GM19397 (cell line): ENCODE data around the gene PRKAG2.
A peak's percentile ranks its signal among the peaks of the same experiment; 100 is the strongest.
"Not testable (repeated sequence)": the region's sequence is repeated elsewhere in the genome, so short reads cannot be mapped to it uniquely, and the experiment has no call there.

ENCODE experiments used
- ATAC-seq: cut with Tn5 transposase; IDR thresholded peaks from one replicate; pipeline ENCODE4 v1.9.1; 2021; ENCODE audit warnings: mild to moderate bottlenecking, moderate library complexity; ENCODE audit not compliant: unreplicated experiment

Gene PRKAG2

GRCh38 chr7:151540146-151540545 lies 336.8 kb downstream of the PRKAG2 start:
- ATAC-seq = no peak

GRCh38 chr7:151539088-151539671 lies 337.7 kb downstream of the PRKAG2 start:
- peak; percentile 80 for ATAC-seq

- ATAC-seq = no peak
Measured at GRCh38 chr7:151537818-151538561, 338.9 kb downstream of the PRKAG2 start.

- not testable (repeated sequence) for ATAC-seq
Measured at GRCh38 chr7:151536178-151536577, 340.7 kb downstream of the PRKAG2 start.

GRCh38 chr7:151529842-151530241 lies 347.1 kb downstream of the PRKAG2 start:
- ATAC-seq = no peak

GRCh38 chr7:151524845-151525244 lies 352.1 kb downstream of the PRKAG2 start:
- ATAC-seq = no peak

GRCh38 chr7:151524331-151524730 lies 352.6 kb downstream of the PRKAG2 start:
- no peak for ATAC-seq

GRCh38 chr7:151520419-151521261 lies 356.3 kb downstream of the PRKAG2 start:
- peak; percentile 0 for ATAC-seq

- peak; percentile 71 for ATAC-seq
Measured at GRCh38 chr7:151519765-151520418, 357.0 kb downstream of the PRKAG2 start, which contains the start of gene RHEB. Gene RHEB (minus strand): TSS chr7:151519895. CDS start chr7:151519511, 384 bp downstream.

- ATAC-seq = peak; percentile 54
Measured at GRCh38 chr7:151518947-151519764, 357.8 kb downstream of the PRKAG2 start.

- ATAC-seq = no peak
Measured at GRCh38 chr7:151518105-151518946, 358.6 kb downstream of the PRKAG2 start.

GRCh38 chr7:151517601-151518104 lies 359.3 kb downstream of the PRKAG2 start:
- no peak for ATAC-seq

- ATAC-seq = no peak
Measured at GRCh38 chr7:151515276-151515565, 361.7 kb downstream of the PRKAG2 start.

- no peak for ATAC-seq
Measured at GRCh38 chr7:151514461-151515275, 362.2 kb downstream of the PRKAG2 start.

GRCh38 chr7:151513133-151513532 lies 363.8 kb downstream of the PRKAG2 start:
- ATAC-seq = no peak

- no peak for ATAC-seq
Measured at GRCh38 chr7:151512353-151512752, 364.6 kb downstream of the PRKAG2 start.

- ATAC-seq = no peak
Measured at GRCh38 chr7:151511946-151512345, 365.0 kb downstream of the PRKAG2 start.

- ATAC-seq = no peak
Measured at GRCh38 chr7:151511270-151511669, 365.6 kb downstream of the PRKAG2 start.
